Esophagus squamous epithelium (tissue), 5 donors: ENCODE data around the gene SYT5. TPM values are rescaled to one million over a fixed set of nuclear protein-coding genes. Genes with fewer than 3 reads are reported as not detected.

ENCODE experiments used
- DNase-seq: peaks from one replicate; lab custom pipeline; 2025; lab: John Stamatoyannopoulos, UW
- H3K27ac ChIP-seq, 4 donors: fragments of 200-600 bp; sonication (generic); one replicate each; pipeline ENCODE4 v1.5.1; 2016 to 2019; ENCODE audit warnings: mild to moderate bottlenecking in 1 of 4
- H3K27me3 ChIP-seq, 4 donors: fragments of 200-600 bp; sonication (generic); 1 replicate in 3 of 4; 2 replicates in 1 of 4; pipeline versions ENCODE4 v1.5.1 to v1.6.0; 2017 to 2021; ENCODE audit warnings: antibody characterized with exemption in 1 of 4
- H3K36me3 ChIP-seq, 3 donors: fragments of 200-600 bp; sonication (generic); one replicate each; pipeline ENCODE4 v1.5.1; 2016 to 2019
- H3K4me1 ChIP-seq, 3 donors: fragments of 200-600 bp; sonication (generic); one replicate each; pipeline ENCODE4 v1.5.1; 2017 to 2019
- H3K4me3 ChIP-seq, 4 donors: fragments of 200-600 bp; sonication (generic); 1 replicate in 3 of 4; 2 replicates in 1 of 4; pipeline ENCODE4 v1.5.1; 2016 to 2019; ENCODE audit warnings: mild to moderate bottlenecking in 2 of 4, moderate library complexity in 1 of 4
- H3K9me3 ChIP-seq, 3 donors: fragments of 200-600 bp; sonication (generic); one replicate each; pipeline ENCODE4 v1.5.1; 2016 to 2019
- CTCF ChIP-seq, 6 experiments: fragments of 450-650 bp in 4 of 6; fragments of 200-600 bp in 2 of 6; sonication (generic) in 2 of 6; IDR thresholded peaks; one replicate each; pipeline ENCODE4 v1.5.1; 2016 to 2019; ENCODE audit warnings: antibody characterized with exemption in 6 of 6, mild to moderate bottlenecking in 4 of 6, moderate library complexity in 4 of 6
- POLR2A ChIP-seq, 4 donors: fragments of 450-650 bp; IDR thresholded peaks; one replicate each; pipeline ENCODE4 v1.6.1; 2017; ENCODE audit warnings: antibody characterized with exemption in 4 of 4, mild to moderate bottlenecking in 4 of 4, moderate library complexity in 3 of 4
- WGBS, 2 donors: methylation state at CpG; one replicate each; pipeline ENCODE4 v1.1.5; 2018; 5-methylcytosine and 5-hydroxymethylcytosine counted together
- intact Hi-C: fragments of 100-400 bp; cut with DNase I; formaldehyde crosslinking; loops from one replicate; pipeline ENCODE4 v1.15.0; 2022
- total RNA-seq, 4 donors: library from RNA; depleted of rRNA; stranded (reverse); fragments of >200 nt; gene quantifications; one replicate each; pipeline ENCODE4 v1.1.0, GENCODE V29; 2016
- donor health status: DM: yes; HTN: yes; CAD: no.

The SYT5 gene
- total RNA-seq, 4 donors from 2014 or later = 0.22 TPM; not detected in 3

GRCh38 chr19:55160986-55161365 is 19.1 kb downstream of the SYT5 start:
- peaks cover 5 to 98% (median 14%) of the 10 kb centered on the region in 4 donors for H3K27me3 ChIP-seq
- no peak for DNase-seq
- H3K27ac ChIP-seq = no peak overlapping the region
- TF ChIP-seq POLR2A (IDR thresholded peaks at IDR 0.05) = no peak
- TF ChIP-seq CTCF (IDR thresholded peaks at IDR 0.05) = no peak
- intact Hi-C loops = no loop called here
- H3K36me3 ChIP-seq = no peaks in the 10 kb centered on the region
- peak overlapping the region in 1 of 4 donors; percentile 26 for H3K4me3 ChIP-seq
- WGBS, 2 donors = no CpG with 5 or more reads among the region's 32 CpGs
- no peaks in the 10 kb centered on the region for H3K9me3 ChIP-seq
- H3K4me1 ChIP-seq = peaks cover 0 to 46% (median 17%) of the 10 kb centered on the region in 3 donors

- TF ChIP-seq CTCF (IDR thresholded peaks at IDR 0.05) (peak; percentile 57 to 90 (median 82)), POLR2A (IDR thresholded peaks at IDR 0.05) (no peak)
- H3K36me3 ChIP-seq = no peaks in the 10 kb centered on the region
- no peaks in the 10 kb centered on the region for H3K9me3 ChIP-seq
- intact Hi-C loops = no loop called here
- 5 to 27% methylated on average over 2 to 22 of the region's 33 CpGs for WGBS, 2 donors
- peak overlapping the region in 1 of 4 donors; percentile 12 for H3K27ac ChIP-seq
- no peak for DNase-seq
- peaks cover 5 to 98% (median 16%) of the 10 kb centered on the region in 4 donors for H3K27me3 ChIP-seq
- H3K4me3 ChIP-seq = peak overlapping the region in 1 of 4 donors; percentile 26
- H3K4me1 ChIP-seq = peaks cover 0 to 43% (median 17%) of the 10 kb centered on the region in 3 donors
Observed at GRCh38 chr19:55160128-55160985, 19.7 kb downstream of the SYT5 start.

DNA sequence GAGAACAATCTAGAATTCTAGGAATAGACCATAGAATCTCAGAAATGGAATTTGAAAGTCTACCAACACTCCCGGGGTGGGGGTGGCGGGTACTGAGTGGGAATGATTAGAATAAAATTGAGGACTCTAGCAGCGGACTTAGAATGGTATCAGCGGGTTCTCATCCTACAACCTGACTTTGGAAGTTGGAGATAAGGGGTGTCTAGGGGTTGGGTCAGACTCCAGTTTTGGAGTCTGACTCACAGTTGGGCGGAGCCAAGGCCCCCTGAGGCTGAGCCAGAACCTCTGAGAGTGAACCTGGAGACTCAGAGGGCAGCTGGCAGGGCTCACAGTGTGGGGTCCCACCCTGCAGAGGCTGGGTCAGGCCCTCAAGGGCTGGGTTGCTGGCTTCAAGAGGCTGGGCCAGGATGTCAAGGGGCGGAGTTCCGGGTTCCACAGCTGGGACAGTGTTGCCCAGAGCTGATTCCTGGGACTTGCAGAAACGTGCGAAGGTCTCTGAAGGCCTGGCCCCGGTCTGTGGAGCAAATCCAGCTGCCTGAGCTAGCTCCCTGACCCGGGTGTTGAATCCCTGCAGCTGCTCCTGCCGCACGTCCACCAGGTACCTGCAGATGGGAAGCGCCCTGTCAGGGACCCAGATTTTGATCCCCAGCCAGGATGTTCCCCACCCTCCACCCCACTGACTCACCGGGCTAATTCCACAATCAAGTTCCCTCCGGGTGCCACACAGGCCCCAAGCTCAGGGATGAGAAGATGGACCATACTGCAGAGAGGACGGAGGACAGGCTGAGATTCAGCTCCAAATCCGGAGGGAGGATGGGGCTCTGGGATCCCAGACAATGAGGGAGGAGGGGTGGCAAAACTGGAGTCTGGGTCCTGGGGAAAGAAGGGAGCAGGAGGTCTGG is 21.0 kb downstream of the SYT5 start:
- no peak for DNase-seq
- WGBS, 2 donors = 27 to 34% methylated on average over 7 to 8 of the region's 18 CpGs
- intact Hi-C loops = no loop called here

DNA sequence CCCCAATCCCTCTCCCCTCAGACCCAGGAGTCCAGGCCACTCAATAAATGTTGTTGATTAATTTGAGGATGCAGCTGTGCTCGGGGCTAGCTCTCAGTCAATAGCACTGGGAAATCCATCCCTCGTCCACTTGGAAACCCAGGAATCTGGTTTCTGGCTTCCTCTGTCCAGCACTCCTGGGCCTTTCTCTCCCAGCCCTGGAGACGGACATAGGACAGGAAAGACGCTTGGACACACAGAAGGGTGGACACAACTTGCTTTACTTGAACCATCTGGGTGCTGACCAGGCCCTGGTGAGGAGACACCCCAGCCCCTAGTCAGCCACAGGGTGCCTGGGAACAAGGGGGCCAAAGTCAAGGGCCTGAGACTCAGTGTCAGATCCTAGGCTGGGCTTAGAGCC is 21.7 kb downstream of the SYT5 start:
- TF ChIP-seq CTCF (IDR thresholded peaks at IDR 0.05) (no peak), POLR2A (IDR thresholded peaks at IDR 0.05) (no peak)
- Histone ChIP-seq H3K27me3 (peaks cover 5 to 96% (median 16%) of the 10 kb centered on the region in 4 donors), H3K9me3 (no peaks in the 10 kb centered on the region), H3K4me3 (no peak overlapping the region), H3K27ac (no peak overlapping the region), H3K36me3 (no peaks in the 10 kb centered on the region), H3K4me1 (peaks cover 0 to 43% (median 17%) of the 10 kb centered on the region in 3 donors)
- intact Hi-C loops = no loop called here
- DNase-seq = no peak
- WGBS, 2 donors = 70% methylated on average over 3 of the region's 4 CpGs; no CpG with 5 or more reads in 1 of the 2 donors

More for the DNA sequence above, 21.0 kb downstream of the SYT5 start:
- Histone ChIP-seq H3K27me3 (peaks cover 5 to 97% (median 16%) of the 10 kb centered on the region in 4 donors), H3K36me3 (no peaks in the 10 kb centered on the region), H3K9me3 (no peaks in the 10 kb centered on the region), H3K4me1 (peaks cover 0 to 43% (median 17%) of the 10 kb centered on the region in 3 donors), H3K4me3 (peak overlapping the region in 1 of 4 donors; percentile 7), H3K27ac (peak overlapping the region in 1 of 4 donors; percentile 9)
- TF ChIP-seq CTCF (IDR thresholded peaks at IDR 0.05) (no peak), POLR2A (IDR thresholded peaks at IDR 0.05) (no peak)
